LoVo (cell line): ENCODE results near the gene GUCD1.
"Not testable (repeated sequence)": the region's sequence is repeated elsewhere in the genome, so short reads cannot be mapped to it uniquely, and the experiment has no call there.

Experiments
- DNase-seq: peaks from one replicate; pipeline ENCODE4 v3.0.0-alpha.2; 2016; ENCODE audit warnings: low spot score

The GUCD1 gene

GRCh38 chr22:24565077-24565476, 10.1 kb upstream of the GUCD1 start:
- no peak for DNase-seq

GRCh38 chr22:24564376-24565058, 9.6 kb upstream of the GUCD1 start:
- DNase-seq: no peak

GRCh38 chr22:24563246-24563645, 8.3 kb upstream of the GUCD1 start:
- DNase-seq: no peak

- DNase-seq: no peak
Measured at GRCh38 chr22:24559471-24559870, 4.5 kb upstream of the GUCD1 start.

GRCh38 chr22:24555165-24556039, 464 bp upstream of the GUCD1 start, which contains the start of gene SNRPD3:
SNRPD3 (plus strand) TSS chr22:24555999; CDS start chr22:24557675, 1,676 bp downstream.
- DNase-seq: peak; percentile 97

GRCh38 chr22:24553597-24554312, 1.2 kb downstream of the GUCD1 start:
- DNase-seq: no peak

GRCh38 chr22:24552503-24553286, 2.2 kb downstream of the GUCD1 start:
- not testable (repeated sequence) for DNase-seq

- DNase-seq: no peak
Measured at GRCh38 chr22:24550902-24551435, 4.0 kb downstream of the GUCD1 start.

- peak; percentile 38 for DNase-seq
Measured at GRCh38 chr22:24550028-24550901, 4.7 kb downstream of the GUCD1 start.

- no peak for DNase-seq
Measured at GRCh38 chr22:24548812-24549211, 6.1 kb downstream of the GUCD1 start.

GRCh38 chr22:24543679-24544243, 11.2 kb downstream of the GUCD1 start:
- no peak for DNase-seq

GRCh38 chr22:24543185-24543601, 11.7 kb downstream of the GUCD1 start:
- DNase-seq: no peak

GRCh38 chr22:24542641-24543040, 12.3 kb downstream of the GUCD1 start:
- no peak for DNase-seq

GRCh38 chr22:24541681-24542515, 13.0 kb downstream of the GUCD1 start:
- no peak for DNase-seq

- DNase-seq: no peak
Measured at GRCh38 chr22:24540470-24540869, 14.5 kb downstream of the GUCD1 start.

GRCh38 chr22:24536089-24536488, 18.8 kb downstream of the GUCD1 start:
- DNase-seq: no peak

- DNase-seq: no peak
Measured at GRCh38 chr22:24535348-24535747, 19.6 kb downstream of the GUCD1 start.

GRCh38 chr22:24532075-24532474, 22.9 kb downstream of the GUCD1 start:
- no peak for DNase-seq

GRCh38 chr22:24530968-24531367, 24.0 kb downstream of the GUCD1 start:
- not testable (repeated sequence) for DNase-seq
